CD4-positive, alpha-beta memory T cell (primary cell): ENCODE results near the gene KIF13A. TPM values are rescaled to one million over a fixed set of nuclear protein-coding genes. Genes with fewer than 3 reads are reported as not detected.

Experiments
- CTCF ChIA-PET: fragments of 350-600 bp; sonication (Branson Sonifier 250); formaldehyde crosslinking; loops from one replicate; lab custom pipeline; 2021; ENCODE audit warnings: inconsistent platforms; ENCODE audit not compliant: partially characterized antibody; lab: Charles Lee
- POLR2A ChIA-PET: fragments of 350-600 bp; sonication (Branson Sonifier 250); formaldehyde crosslinking; loops from one replicate; lab custom pipeline; 2021; ENCODE audit not compliant: partially characterized antibody; lab: Charles Lee
- DNase-seq, 5 donors: peaks; one replicate each; pipeline versions ENCODE4 v3.0.0 to v3.0.0-alpha.2; 2020 to 2022; ENCODE audit warnings: mixed read lengths in 1 of 5
- H3K27ac ChIP-seq: one replicate; pipeline ENCODE4 v1.7.0; 2013; ENCODE audit warnings: low read depth, low read length
- H3K27me3 ChIP-seq: 2 replicates; pipeline ENCODE4 v1.7.0; 2013; ENCODE audit warnings: mild to moderate bottlenecking, low read length, moderate library complexity; ENCODE audit not compliant: insufficient read depth
- H3K36me3 ChIP-seq: 2 replicates; pipeline ENCODE4 v1.7.0; 2013; ENCODE audit warnings: mild to moderate bottlenecking, low read length, moderate library complexity; ENCODE audit not compliant: insufficient read depth
- H3K4me1 ChIP-seq: 2 replicates; pipeline ENCODE4 v1.7.0; 2013; ENCODE audit warnings: mild to moderate bottlenecking, low read length, moderate library complexity; ENCODE audit not compliant: insufficient read depth
- H3K4me3 ChIP-seq, 2 donors: one replicate each; pipeline ENCODE4 v1.7.0; 2013; ENCODE audit warnings: low read length in 2 of 2, mild to moderate bottlenecking in 1 of 2
- H3K9me3 ChIP-seq, 2 donors: one replicate each; pipeline ENCODE4 v1.7.0; 2013; ENCODE audit warnings: low read length in 2 of 2, control low read depth in 1 of 2; ENCODE audit not compliant: control insufficient read depth in 1 of 2
- H3K27ac Mint-ChIP-seq, 7 donors: one replicate each; pipeline ENCODE4 v1.8.0; 2020 to 2021; ENCODE audit warnings: mixed read lengths in 7 of 7, mild to moderate bottlenecking in 6 of 7, inconsistent platforms in 3 of 7, moderate library complexity in 3 of 7
- H3K27me3 Mint-ChIP-seq, 2 donors: one replicate each; pipeline ENCODE4 v1.8.0; 2020 to 2021; ENCODE audit warnings: mixed read lengths in 2 of 2
- H3K36me3 Mint-ChIP-seq, 2 donors: one replicate each; pipeline ENCODE4 v1.8.0; 2020 to 2021; ENCODE audit warnings: mixed read lengths in 2 of 2, inconsistent platforms in 1 of 2, mild to moderate bottlenecking in 1 of 2
- H3K4me1 Mint-ChIP-seq, 4 donors: one replicate each; pipeline ENCODE4 v1.8.0; 2020 to 2021; ENCODE audit warnings: mixed read lengths in 4 of 4, mild to moderate bottlenecking in 1 of 4
- H3K4me3 Mint-ChIP-seq, 8 donors: one replicate each; pipeline ENCODE4 v1.8.0; 2020 to 2021; ENCODE audit warnings: mixed read lengths in 8 of 8, mild to moderate bottlenecking in 7 of 8, moderate library complexity in 6 of 8, inconsistent platforms in 3 of 8
- H3K9me3 Mint-ChIP-seq, 8 donors: one replicate each; pipeline ENCODE4 v1.8.0; 2020 to 2021; ENCODE audit warnings: mixed read lengths in 8 of 8, mild to moderate bottlenecking in 5 of 8, inconsistent platforms in 3 of 8, moderate library complexity in 1 of 8
- intact Hi-C: fragments of 100-400 bp; cut with micrococcal nuclease; formaldehyde crosslinking; loops from one replicate; pipeline ENCODE4 v1.15.1; 2023
- polyA plus RNA-seq, 2 donors: library from polyadenylated mRNA; unstranded; fragments of 300-500 nt; fragmentation: Illumina TruSeq; gene quantifications; one replicate each; pipeline ENCODE4 v1.2.3, GENCODE V29; 2021
- total RNA-seq, 2 experiments: library from RNA; stranded (reverse); gene quantifications; one replicate each; pipeline ENCODE4 v1.2.3, GENCODE V29; 2021

The KIF13A gene
- total and polyA plus RNA-seq, 4 experiments from 2014 or later, result 0.61 to 1.7 (median 1.5) TPM; not detected in 1

DNA sequence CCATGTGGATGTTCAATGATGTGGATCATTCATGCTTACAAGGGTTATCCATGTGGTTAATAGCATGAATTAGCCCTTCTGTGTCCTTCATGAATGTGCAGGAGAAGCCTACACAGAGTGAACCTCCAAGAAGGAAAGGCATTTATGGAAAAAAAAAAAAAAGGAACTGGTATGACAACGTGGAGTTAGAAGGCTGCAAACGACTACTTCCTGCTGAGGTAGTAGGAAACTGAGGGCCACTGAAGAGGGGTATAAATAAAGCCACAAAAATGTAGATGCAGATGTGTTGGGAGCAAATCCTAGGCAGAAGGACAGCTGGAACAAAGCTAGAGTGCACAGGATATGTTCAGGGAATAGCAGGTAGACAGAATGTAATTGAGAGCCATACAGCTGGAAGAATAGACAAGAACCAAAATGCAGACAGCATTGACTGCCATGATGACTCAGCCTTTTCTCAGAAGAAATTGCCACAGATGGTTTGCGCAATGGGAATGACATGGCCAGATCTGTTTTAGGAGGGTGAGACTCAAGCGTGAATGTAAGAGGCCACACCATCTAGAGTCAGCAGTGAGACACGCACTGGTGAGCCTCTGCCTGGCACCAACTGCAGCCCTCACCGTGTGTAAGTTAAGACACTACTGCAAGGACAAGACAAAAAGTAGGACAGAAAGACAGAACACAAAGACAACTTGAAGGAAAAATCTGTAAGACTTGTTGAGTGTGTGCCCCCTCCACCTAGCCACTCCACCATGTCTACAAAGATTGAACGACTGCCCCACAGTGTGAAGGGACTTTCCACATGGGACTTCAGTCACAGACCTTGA, 79.8 kb downstream of the KIF13A start:
- Mint-ChIP-seq H3K9me3 (no peaks in the 10 kb centered on the region), H3K4me3 (no peak overlapping the region), H3K27me3 (peaks cover under 1 to 15% of the 10 kb centered on the region in 2 donors), H3K27ac (no peak overlapping the region), H3K36me3 (no peaks in the 10 kb centered on the region), H3K4me1 (peaks cover 0 to 1% (median 0%) of the 10 kb centered on the region in 4 donors)
- no peaks in the 10 kb centered on the region for H3K9me3 ChIP-seq
- H3K27ac ChIP-seq, result no peak overlapping the region
- intact Hi-C loops, result no loop called here
- peaks cover 4% of the 10 kb centered on the region for H3K4me1 ChIP-seq
- ChIA-PET CTCF (no interaction called here), POLR2A (no interaction called here)
- no peaks in the 10 kb centered on the region for H3K36me3 ChIP-seq
- no peak overlapping the region for H3K4me3 ChIP-seq
- H3K27me3 ChIP-seq, result no peaks in the 10 kb centered on the region
- no peak for DNase-seq

DNA sequence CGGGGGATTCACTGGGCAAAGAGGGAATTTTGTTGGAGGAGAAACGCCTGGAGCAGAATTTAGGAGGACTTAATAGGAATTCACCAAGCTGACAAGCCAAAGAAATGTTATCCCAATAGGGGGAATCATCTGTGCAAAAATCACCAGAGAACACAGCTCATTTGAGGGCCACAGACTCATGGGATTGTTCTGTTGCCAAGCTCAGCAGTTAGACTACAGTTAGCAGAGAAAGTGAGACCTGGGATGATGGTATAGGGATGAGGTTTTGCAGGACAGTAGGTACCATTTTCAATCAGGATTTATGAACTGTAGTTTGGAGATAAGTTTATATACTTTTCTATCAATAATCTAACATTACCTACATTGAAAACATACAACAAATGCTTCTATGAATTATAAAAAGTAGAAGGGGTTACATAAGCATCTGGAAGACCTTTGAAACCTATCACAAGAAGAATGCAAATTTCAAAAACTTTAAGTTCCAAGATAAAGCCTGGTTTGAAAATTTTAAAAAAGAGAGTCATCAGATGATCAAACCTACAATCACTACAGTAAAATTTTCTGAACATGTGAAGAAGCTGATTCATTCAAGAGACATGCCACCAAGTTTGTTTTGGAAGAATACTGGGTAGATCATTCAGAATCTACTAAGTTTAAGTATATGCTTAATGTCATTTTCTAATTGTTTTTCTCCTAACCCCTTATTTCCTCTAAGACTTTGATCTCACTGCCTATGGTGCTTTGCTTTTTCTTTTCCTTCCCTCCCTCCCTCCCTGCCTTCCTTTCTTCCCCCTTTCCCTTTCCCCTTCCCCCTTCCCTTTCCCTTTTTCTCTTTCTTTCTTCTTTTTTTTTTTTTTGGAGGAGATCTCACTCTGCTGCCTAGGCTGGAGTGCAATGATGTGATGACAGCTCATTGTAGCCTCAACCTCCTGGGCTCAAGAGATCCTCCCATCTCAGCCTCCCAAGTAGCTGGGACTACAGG, 81.5 kb downstream of the KIF13A start:
- ChIA-PET POLR2A (no interaction called here), CTCF (no interaction called here)
- peaks cover 3 to 18% of the 10 kb centered on the region in 2 donors for H3K27me3 Mint-ChIP-seq
- H3K4me3 Mint-ChIP-seq, result no peak overlapping the region
- H3K27ac Mint-ChIP-seq, result no peak overlapping the region
- Histone ChIP-seq H3K9me3 (no peaks in the 10 kb centered on the region), H3K27ac (no peak overlapping the region), H3K4me1 (peaks cover 4% of the 10 kb centered on the region), H3K27me3 (no peaks in the 10 kb centered on the region), H3K36me3 (no peaks in the 10 kb centered on the region), H3K4me3 (no peak overlapping the region)
- no peaks in the 10 kb centered on the region for H3K36me3 Mint-ChIP-seq
- intact Hi-C loops, result no loop called here
- H3K9me3 Mint-ChIP-seq, result peaks cover 0 to 4% (median under 1%) of the 10 kb centered on the region in 8 donors
- DNase-seq, result no peak
- H3K4me1 Mint-ChIP-seq, result peaks cover 0 to 1% (median 0%) of the 10 kb centered on the region in 4 donors

DNA sequence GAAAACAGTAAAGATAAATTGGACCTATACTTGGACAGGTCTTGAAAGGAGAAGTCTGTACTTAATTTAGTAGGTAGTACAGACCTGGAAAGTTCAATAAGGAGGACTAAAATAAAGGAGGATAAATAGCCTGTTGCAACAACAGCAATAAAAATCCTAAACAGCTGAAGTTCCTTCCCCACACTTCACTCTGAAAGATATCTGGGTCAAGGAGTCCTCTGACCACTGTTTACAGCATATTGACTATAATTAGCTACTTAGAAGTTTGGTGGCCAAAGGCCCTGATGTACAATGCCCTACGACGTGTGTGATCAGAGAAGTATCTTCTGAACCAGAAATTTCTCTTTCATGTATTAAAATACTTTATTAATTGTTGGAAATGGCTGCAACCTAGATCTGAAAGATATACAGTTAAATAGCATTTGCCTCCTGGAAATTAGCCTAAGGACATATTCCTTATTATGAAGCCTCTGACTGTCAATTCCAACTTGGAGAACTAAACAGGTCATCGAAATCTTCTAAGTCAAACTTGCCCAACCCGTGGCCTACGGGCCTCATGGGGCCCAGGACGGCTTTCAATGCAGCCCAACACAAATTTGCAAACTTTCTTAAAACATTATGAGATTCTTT, 82.8 kb downstream of the KIF13A start:
- intact Hi-C loops, result no loop called here
- CTCF ChIA-PET, result no interaction called here
- no peak overlapping the region for H3K27ac ChIP-seq
- peaks cover 0 to 6% (median under 1%) of the 10 kb centered on the region in 8 donors for H3K9me3 Mint-ChIP-seq
- H3K27ac Mint-ChIP-seq, result no peak overlapping the region
- H3K4me1 ChIP-seq, result no peaks in the 10 kb centered on the region
- H3K27me3 Mint-ChIP-seq, result peaks cover 5 to 18% of the 10 kb centered on the region in 2 donors
- POLR2A ChIA-PET, result no interaction called here
- DNase-seq, result no peak
- H3K4me3 ChIP-seq, result no peak overlapping the region
- H3K36me3 ChIP-seq, result no peaks in the 10 kb centered on the region
- peaks cover 0 to 1% (median 0%) of the 10 kb centered on the region in 4 donors for H3K4me1 Mint-ChIP-seq
- H3K36me3 Mint-ChIP-seq, result no peaks in the 10 kb centered on the region
- no peaks in the 10 kb centered on the region for H3K9me3 ChIP-seq
- no peaks in the 10 kb centered on the region for H3K27me3 ChIP-seq
- no peak overlapping the region for H3K4me3 Mint-ChIP-seq

DNA sequence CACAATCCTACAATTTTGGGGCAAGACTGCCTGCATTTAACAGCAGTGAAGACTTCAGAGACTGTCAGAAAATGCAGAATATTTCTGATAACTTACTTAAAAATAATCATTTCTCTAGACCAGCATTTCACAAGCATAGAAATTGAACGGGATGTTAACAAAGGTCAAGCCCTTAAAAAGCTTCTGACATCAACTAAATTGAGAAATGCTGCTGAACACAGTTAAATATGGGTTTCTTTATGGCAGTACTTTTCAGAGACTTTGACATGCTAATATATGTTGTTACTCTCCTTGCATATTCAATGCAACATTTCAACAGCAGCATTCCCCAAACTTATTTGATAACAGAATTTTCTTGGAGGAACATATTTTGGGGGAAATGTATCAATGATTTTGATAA, 84.5 kb downstream of the KIF13A start:
- ChIA-PET POLR2A (no interaction called here), CTCF (no interaction called here)
- H3K27me3 ChIP-seq, result no peaks in the 10 kb centered on the region
- no peaks in the 10 kb centered on the region for H3K4me1 ChIP-seq
- H3K4me3 ChIP-seq, result no peak overlapping the region
- no peak for DNase-seq
- H3K27ac ChIP-seq, result no peak overlapping the region
- intact Hi-C loops, result no loop called here
- H3K36me3 ChIP-seq, result no peaks in the 10 kb centered on the region
- Mint-ChIP-seq H3K4me1 (no peaks in the 10 kb centered on the region), H3K9me3 (peaks cover 0 to 7% (median 3%) of the 10 kb centered on the region in 8 donors), H3K27me3 (peaks cover 6 to 17% of the 10 kb centered on the region in 2 donors), H3K27ac (no peak overlapping the region), H3K4me3 (no peak overlapping the region), H3K36me3 (no peaks in the 10 kb centered on the region)
- no peaks in the 10 kb centered on the region for H3K9me3 ChIP-seq

DNA sequence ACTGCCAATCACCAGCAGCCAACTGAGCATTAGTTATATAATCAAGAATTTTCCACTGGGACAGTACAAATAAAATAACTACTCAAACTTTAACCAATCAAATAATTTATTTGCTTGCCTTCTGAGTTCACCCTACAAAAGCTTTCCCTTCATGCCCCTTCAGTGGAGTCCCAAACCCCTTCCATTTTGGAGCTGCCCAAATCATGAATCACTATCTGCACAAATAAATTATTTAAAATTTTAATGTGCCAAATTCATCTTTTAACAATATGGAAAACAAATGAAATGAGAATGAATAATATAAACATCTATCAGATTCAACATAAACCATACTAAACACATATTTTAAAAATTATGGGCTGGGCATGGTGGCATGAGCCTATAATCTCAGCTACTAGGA, 85.9 kb downstream of the KIF13A start:
- H3K27ac ChIP-seq, result no peak overlapping the region
- H3K4me3 ChIP-seq, result no peak overlapping the region
- H3K27ac Mint-ChIP-seq, result no peak overlapping the region
- no peaks in the 10 kb centered on the region for H3K4me1 ChIP-seq
- no peaks in the 10 kb centered on the region for H3K9me3 ChIP-seq
- H3K4me3 Mint-ChIP-seq, result no peak overlapping the region
- no peaks in the 10 kb centered on the region for H3K4me1 Mint-ChIP-seq
- CTCF ChIA-PET, result no interaction called here
- POLR2A ChIA-PET, result no interaction called here
- intact Hi-C loops, result no loop called here
- peaks cover 0 to 1% of the 10 kb centered on the region in 2 donors for H3K36me3 Mint-ChIP-seq
- H3K27me3 ChIP-seq, result no peaks in the 10 kb centered on the region
- H3K36me3 ChIP-seq, result no peaks in the 10 kb centered on the region
- H3K9me3 Mint-ChIP-seq, result peaks cover 0 to 16% (median 7%) of the 10 kb centered on the region in 8 donors
- no peak for DNase-seq
- H3K27me3 Mint-ChIP-seq, result peaks cover 8 to 13% of the 10 kb centered on the region in 2 donors

DNA sequence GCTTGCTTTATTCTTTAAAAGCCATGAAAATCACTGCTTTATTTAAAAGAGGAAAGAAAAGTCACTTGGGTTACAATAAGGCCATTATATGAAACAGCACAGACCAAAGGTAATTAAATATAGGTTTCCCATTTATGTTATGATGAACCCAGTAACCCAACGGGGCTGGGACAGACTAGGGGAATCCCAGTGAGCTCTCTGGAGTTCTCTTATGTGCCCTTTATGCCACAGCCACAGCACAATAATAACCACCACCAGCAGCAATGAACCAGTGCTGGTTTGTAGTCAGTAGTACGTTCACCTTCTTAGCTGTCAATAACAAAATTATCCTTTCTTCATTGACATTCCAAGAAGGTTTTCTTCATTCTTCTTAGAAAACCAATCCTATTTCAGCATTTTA, 87.4 kb downstream of the KIF13A start:
- Histone ChIP-seq H3K4me3 (no peak overlapping the region), H3K27ac (no peak overlapping the region), H3K9me3 (peaks cover 0 to 8% of the 10 kb centered on the region in 2 donors), H3K4me1 (no peaks in the 10 kb centered on the region), H3K36me3 (no peaks in the 10 kb centered on the region), H3K27me3 (no peaks in the 10 kb centered on the region)
- H3K9me3 Mint-ChIP-seq, result peaks cover 0 to 29% (median 18%) of the 10 kb centered on the region in 8 donors
- H3K4me1 Mint-ChIP-seq, result no peaks in the 10 kb centered on the region
- DNase-seq, result no peak
- H3K27me3 Mint-ChIP-seq, result peaks cover 8 to 10% of the 10 kb centered on the region in 2 donors
- peaks cover 0 to 4% of the 10 kb centered on the region in 2 donors for H3K36me3 Mint-ChIP-seq
- no peak overlapping the region for H3K4me3 Mint-ChIP-seq
- CTCF ChIA-PET, result no interaction called here
- H3K27ac Mint-ChIP-seq, result no peak overlapping the region
- POLR2A ChIA-PET, result no interaction called here
- intact Hi-C loops, result no loop called here
